BLaER1 (cell line): Measurements from ENCODE around the gene VPS13D.

ENCODE experiments used
- H3K27ac ChIP-seq: shearing (Covaris generic); formaldehyde crosslinking; 2 replicates; pipeline ENCODE4 v1.8.1; 2022
- H3K27me3 ChIP-seq: shearing (Covaris generic); formaldehyde crosslinking; 2 replicates; pipeline ENCODE4 v1.8.1; 2022
- H3K36me3 ChIP-seq: shearing (Covaris generic); formaldehyde crosslinking; 2 replicates; pipeline ENCODE4 v1.8.1; 2022
- H3K4me1 ChIP-seq: shearing (Covaris generic); formaldehyde crosslinking; 2 replicates; pipeline ENCODE4 v1.8.1; 2022
- H3K4me2 ChIP-seq: shearing (Covaris generic); formaldehyde crosslinking; 2 replicates; pipeline ENCODE4 v1.8.1; 2022
- H3K4me3 ChIP-seq: shearing (Covaris generic); formaldehyde crosslinking; 2 replicates; pipeline ENCODE4 v1.8.1; 2022
- H3K9ac ChIP-seq: shearing (Covaris generic); formaldehyde crosslinking; 2 replicates; pipeline ENCODE4 v1.8.1; 2022
- H3K9me3 ChIP-seq: shearing (Covaris generic); formaldehyde crosslinking; 2 replicates; pipeline ENCODE4 v1.8.1; 2022
- H4K20me1 ChIP-seq: shearing (Covaris generic); formaldehyde crosslinking; 2 replicates; pipeline ENCODE4 v1.8.1; 2022
- Cebpa-rat ChIP-seq: shearing (Covaris generic); IDR thresholded peaks from 2 replicates; pipeline ENCODE4 v1.8.1; 2022

Gene VPS13D

GRCh38 chr1:12541274-12542137 is 311.7 kb downstream of the VPS13D start:
- TF ChIP-seq Cebpa-rat, result no peak
- Histone ChIP-seq H3K4me1 (peaks cover 53% of the 10 kb centered on the region), H3K27ac (peak overlapping the region; percentile 67), H3K9ac (peak overlapping the region; percentile 55; the same call in 1 of the 2 replicates), H3K4me2 (peak overlapping the region; percentile 95), H4K20me1 (no peaks in the 10 kb centered on the region), H3K36me3 (no peaks in the 10 kb centered on the region), H3K4me3 (no peak overlapping the region), H3K9me3 (peaks cover 11% of the 10 kb centered on the region), H3K27me3 (no peaks in the 10 kb centered on the region)

- no peaks in the 10 kb centered on the region for H3K36me3 ChIP-seq
- peak overlapping the region; percentile 67 for H3K27ac ChIP-seq
- H3K4me3 ChIP-seq, result no peak overlapping the region
- peaks cover 5% of the 10 kb centered on the region; the same call in 1 of the 2 replicates for H3K9me3 ChIP-seq
- no peak for TF ChIP-seq Cebpa-rat
- H3K4me2 ChIP-seq, result peak overlapping the region; percentile 95
- H4K20me1 ChIP-seq, result no peaks in the 10 kb centered on the region
- no peak overlapping the region for H3K9ac ChIP-seq
- no peaks in the 10 kb centered on the region for H3K27me3 ChIP-seq
- H3K4me1 ChIP-seq, result peaks cover 59% of the 10 kb centered on the region
These were observed 312.3 kb downstream of the VPS13D start for GRCh38 chr1:12542138-12542465.

- Histone ChIP-seq H3K9me3 (peaks cover 3% of the 10 kb centered on the region; the same call in 1 of the 2 replicates), H3K36me3 (no peaks in the 10 kb centered on the region), H3K4me2 (no peak overlapping the region), H3K27ac (no peak overlapping the region), H3K4me3 (no peak overlapping the region), H4K20me1 (no peaks in the 10 kb centered on the region), H3K4me1 (peaks cover 67% of the 10 kb centered on the region), H3K27me3 (no peaks in the 10 kb centered on the region), H3K9ac (no peak overlapping the region)
- no peak for TF ChIP-seq Cebpa-rat
These were observed 313.1 kb downstream of the VPS13D start for GRCh38 chr1:12542616-12543592.

GRCh38 chr1:12543740-12544154 is 313.9 kb downstream of the VPS13D start:
- H3K9me3 ChIP-seq, result no peaks in the 10 kb centered on the region
- H3K4me1 ChIP-seq, result peaks cover 73% of the 10 kb centered on the region
- no peak overlapping the region for H3K27ac ChIP-seq
- no peak overlapping the region for H3K9ac ChIP-seq
- TF ChIP-seq Cebpa-rat, result no peak
- H3K4me2 ChIP-seq, result no peak overlapping the region
- H3K27me3 ChIP-seq, result no peaks in the 10 kb centered on the region
- H3K36me3 ChIP-seq, result no peaks in the 10 kb centered on the region
- H3K4me3 ChIP-seq, result no peak overlapping the region
- H4K20me1 ChIP-seq, result no peaks in the 10 kb centered on the region

- H3K27ac ChIP-seq, result no peak overlapping the region
- H3K27me3 ChIP-seq, result no peaks in the 10 kb centered on the region
- H4K20me1 ChIP-seq, result no peaks in the 10 kb centered on the region
- no peaks in the 10 kb centered on the region for H3K36me3 ChIP-seq
- H3K4me3 ChIP-seq, result no peak overlapping the region
- H3K4me2 ChIP-seq, result no peak overlapping the region
- peaks cover 79% of the 10 kb centered on the region for H3K4me1 ChIP-seq
- no peak overlapping the region for H3K9ac ChIP-seq
- no peaks in the 10 kb centered on the region for H3K9me3 ChIP-seq
- TF ChIP-seq Cebpa-rat, result no peak
These were observed 314.5 kb downstream of the VPS13D start for GRCh38 chr1:12544357-12544756.

GRCh38 chr1:12544992-12545391 is 315.2 kb downstream of the VPS13D start:
- H3K9ac ChIP-seq, result no peak overlapping the region

GRCh38 chr1:12546771-12547585 is 317.1 kb downstream of the VPS13D start:
- Histone ChIP-seq H3K9ac (no peak overlapping the region), H3K4me3 (no peak overlapping the region), H3K9me3 (no peaks in the 10 kb centered on the region), H3K27me3 (no peaks in the 10 kb centered on the region), H3K36me3 (no peaks in the 10 kb centered on the region), H3K4me2 (peak overlapping the region; percentile 73), H3K27ac (peak overlapping the region; percentile 40; the same call in 1 of the 2 replicates), H4K20me1 (no peaks in the 10 kb centered on the region), H3K4me1 (peaks cover 82% of the 10 kb centered on the region)
- no peak for TF ChIP-seq Cebpa-rat

More at GRCh38 chr1:12544992-12545391, 315.2 kb downstream of the VPS13D start:
- Histone ChIP-seq H3K9me3 (no peaks in the 10 kb centered on the region), H3K4me2 (peak overlapping the region; percentile 73), H3K36me3 (no peaks in the 10 kb centered on the region), H4K20me1 (no peaks in the 10 kb centered on the region), H3K4me3 (0 out of 2 replicates have a peak overlapping the region, but pooled peaks have one; percentile 0), H3K27me3 (no peaks in the 10 kb centered on the region), H3K27ac (peak overlapping the region; percentile 46; the same call in 1 of the 2 replicates), H3K4me1 (peaks cover 86% of the 10 kb centered on the region)
- no peak for TF ChIP-seq Cebpa-rat

- no peak for TF ChIP-seq Cebpa-rat
- Histone ChIP-seq H3K9ac (no peak overlapping the region), H3K27me3 (no peaks in the 10 kb centered on the region), H3K36me3 (no peaks in the 10 kb centered on the region), H3K4me2 (peak overlapping the region; percentile 73), H3K9me3 (no peaks in the 10 kb centered on the region), H3K27ac (peak overlapping the region; percentile 40), H4K20me1 (no peaks in the 10 kb centered on the region), H3K4me1 (peaks cover 76% of the 10 kb centered on the region), H3K4me3 (no peak overlapping the region)
These were observed 317.9 kb downstream of the VPS13D start for GRCh38 chr1:12547586-12548225.
